H9 (cell line): Measurements from ENCODE around the gene IRF1. TPM values are rescaled to one million over a fixed set of nuclear protein-coding genes. Genes with fewer than 3 reads are reported as not detected.

ENCODE experiments used
- DNase-seq: peaks from one replicate; pipeline ENCODE4 v3.0.0-alpha.2; 2017
- H2AFZ ChIP-seq: one replicate; pipeline ENCODE4 v1.6.1; 2013; ENCODE audit warnings: mild to moderate bottlenecking, low read length, control low read depth, moderate library complexity
- H2AK5ac ChIP-seq: 2 replicates; pipeline ENCODE4 v1.6.1; 2013; ENCODE audit warnings: low read length, control low read depth, mixed read lengths; ENCODE audit not compliant: insufficient read length
- H2BK120ac ChIP-seq: one replicate; pipeline ENCODE4 v1.6.1; 2013; ENCODE audit warnings: low read depth, mild to moderate bottlenecking, low read length, control low read depth, inconsistent platforms; ENCODE audit not compliant: poor library complexity, severe bottlenecking
- H2BK12ac ChIP-seq: 2 replicates; pipeline ENCODE4 v1.6.1; 2013; ENCODE audit warnings: low read length, control low read depth, mixed read lengths, low read depth; ENCODE audit not compliant: insufficient read length
- H2BK15ac ChIP-seq: 2 replicates; pipeline ENCODE4 v1.6.1; 2013; ENCODE audit warnings: low read depth, low read length, control low read depth
- H2BK20ac ChIP-seq: one replicate; pipeline ENCODE4 v1.6.1; 2013; ENCODE audit warnings: low read depth, mild to moderate bottlenecking, low read length, control low read depth, inconsistent platforms; ENCODE audit not compliant: poor library complexity, severe bottlenecking
- H2BK5ac ChIP-seq: 2 replicates; pipeline ENCODE4 v1.6.1; 2013; ENCODE audit warnings: low read length, control low read depth, mixed read lengths; ENCODE audit not compliant: insufficient read length
- H3K14ac ChIP-seq: 2 replicates; pipeline ENCODE4 v1.6.1; 2013; ENCODE audit warnings: low read length, control low read depth; ENCODE audit not compliant: insufficient read depth
- H3K18ac ChIP-seq: 2 replicates; pipeline ENCODE4 v1.6.1; 2013; ENCODE audit warnings: low read depth, mild to moderate bottlenecking, mixed read lengths, low read length, control low read depth; ENCODE audit not compliant: insufficient read length
- H3K23ac ChIP-seq: 2 replicates; pipeline ENCODE4 v1.6.1; 2013; ENCODE audit warnings: low read length, control low read depth, mixed read lengths, low read depth; ENCODE audit not compliant: insufficient read length
- H3K23me2 ChIP-seq: 2 replicates; pipeline ENCODE4 v1.6.1; 2013; ENCODE audit warnings: low read depth, mild to moderate bottlenecking, mixed read lengths, low read length, control low read depth; ENCODE audit not compliant: insufficient read length, poor library complexity, severe bottlenecking
- H3K27ac ChIP-seq: 2 replicates; pipeline ENCODE4 v1.5.1; 2013; ENCODE audit warnings: low read length, control low read depth, mixed read lengths, low read depth; ENCODE audit not compliant: insufficient read length
- H3K27me3 ChIP-seq: 2 replicates; pipeline ENCODE4 v1.6.1; 2013; ENCODE audit warnings: low read length, control low read depth, inconsistent platforms; ENCODE audit not compliant: insufficient read depth
- H3K4ac ChIP-seq: 2 replicates; pipeline ENCODE4 v1.6.1; 2013; ENCODE audit warnings: low read depth, mild to moderate bottlenecking, control low read depth, inconsistent platforms, low read length, moderate library complexity
- H3K4me1 ChIP-seq: 2 replicates; pipeline ENCODE4 v1.6.1; 2013; ENCODE audit warnings: low read length, control low read depth, inconsistent platforms; ENCODE audit not compliant: insufficient read depth
- H3K4me2 ChIP-seq: 2 replicates; pipeline ENCODE4 v1.6.1; 2013; ENCODE audit warnings: low read length, control low read depth, mixed read lengths; ENCODE audit not compliant: insufficient read length, insufficient read depth
- H3K56ac ChIP-seq: 2 replicates; pipeline ENCODE4 v1.6.1; 2013; ENCODE audit warnings: low read depth, mild to moderate bottlenecking, mixed read lengths, low read length, control low read depth; ENCODE audit not compliant: insufficient read length
- H3K79me1 ChIP-seq: 2 replicates; pipeline ENCODE4 v1.6.1; 2013; ENCODE audit warnings: low read depth, mild to moderate bottlenecking, moderate library complexity, low read length, control low read depth, inconsistent platforms; ENCODE audit not compliant: insufficient read depth, poor library complexity, severe bottlenecking
- H3K79me2 ChIP-seq: 2 replicates; pipeline ENCODE4 v1.6.1; 2013; ENCODE audit warnings: low read length, control low read depth, inconsistent platforms; ENCODE audit not compliant: insufficient read depth
- H3K9ac ChIP-seq: 2 replicates; pipeline ENCODE4 v1.6.1; 2013; ENCODE audit warnings: low read length, control low read depth, mixed read lengths; ENCODE audit not compliant: insufficient read length; ENCODE audit errors: extremely low read depth
- H3K9me3 ChIP-seq: one replicate; pipeline ENCODE4 v1.6.1; 2013; ENCODE audit warnings: low read depth, low read length, inconsistent platforms; ENCODE audit not compliant: control insufficient read depth
- H3T11ph ChIP-seq: one replicate; pipeline ENCODE4 v1.6.1; 2013; ENCODE audit warnings: mild to moderate bottlenecking, low read length, control low read depth, inconsistent platforms
- H4K20me1 ChIP-seq: one replicate; pipeline ENCODE4 v1.6.1; 2013; ENCODE audit not compliant: control insufficient read depth, insufficient read length, insufficient read depth
- H4K5ac ChIP-seq: 2 replicates; pipeline ENCODE4 v1.6.1; 2013; ENCODE audit warnings: low read depth, mild to moderate bottlenecking, mixed read lengths, low read length, control low read depth; ENCODE audit not compliant: insufficient read length
- H4K8ac ChIP-seq: replicated peaks from 2 replicates; pipeline ENCODE4 v1.6.1; 2013; ENCODE audit warnings: low read length, control low read depth, mixed read lengths, low read depth; ENCODE audit not compliant: insufficient read length
- H4K91ac ChIP-seq: 2 replicates; pipeline ENCODE4 v1.6.1; 2013; ENCODE audit warnings: low read depth, mild to moderate bottlenecking, moderate library complexity, mixed read lengths, low read length, control low read depth; ENCODE audit not compliant: insufficient read length
- H3K27ac Mint-ChIP-seq, 3 experiments: 2 replicates in 2 of 3; 3 replicates in 1 of 3; pipeline ENCODE4 v1.8.0; 2020 to 2021; ENCODE audit warnings: mixed read lengths in 3 of 3, mild to moderate bottlenecking in 1 of 3, moderate library complexity in 1 of 3
- H3K27me3 Mint-ChIP-seq: 2 replicates; pipeline ENCODE4 v1.8.0; 2021; ENCODE audit warnings: low read depth, mild to moderate bottlenecking, moderate library complexity, mixed read lengths
- H3K36me3 Mint-ChIP-seq, 3 experiments: 2 replicates in 2 of 3; 3 replicates in 1 of 3; pipeline ENCODE4 v1.8.0; 2020 to 2021; ENCODE audit warnings: low read depth in 3 of 3, mixed read lengths in 3 of 3; ENCODE audit not compliant: insufficient read depth in 1 of 3
- H3K4me1 Mint-ChIP-seq, 2 experiments: 2 replicates each; pipeline ENCODE4 v1.8.0; 2020; ENCODE audit warnings: mixed read lengths in 2 of 2
- H3K4me3 Mint-ChIP-seq, 2 experiments: 2 replicates in 1 of 2; 3 replicates in 1 of 2; pipeline ENCODE4 v1.8.0; 2020 to 2021; ENCODE audit warnings: mild to moderate bottlenecking in 2 of 2, mixed read lengths in 2 of 2, moderate library complexity in 1 of 2
- H3K9me3 Mint-ChIP-seq, 2 experiments: 2 replicates in 1 of 2; 3 replicates in 1 of 2; pipeline ENCODE4 v1.8.0; 2020; ENCODE audit warnings: mild to moderate bottlenecking in 2 of 2, mixed read lengths in 2 of 2, moderate library complexity in 1 of 2
- CTCF ChIP-seq: fragments of 200-600 bp; sonication (generic); conservative IDR thresholded peaks from 3 replicates; pipeline ENCODE4 v1.8.0; 2021; ENCODE audit warnings: antibody characterized with exemption, mild to moderate bottlenecking
- WGBS: extraction: QIAGEN DNeasy Blood & Tissue Kit; methylation state at CpG from one replicate; pipeline ENCODE4 v1.1.7; 2013; ENCODE audit warnings: missing lambda C conversion rate, low lambda C conversion rate, mixed read lengths; ENCODE audit not compliant: insufficient read length; ENCODE audit errors: extremely low coverage; 5-methylcytosine and 5-hydroxymethylcytosine counted together
- total RNA-seq: library from RNA; stranded (reverse); gene quantifications from 2 replicates; pipeline ENCODE4 v1.2.1, GENCODE V29; 2021

The IRF1 gene
- total RNA-seq, 1 experiment from 2014 or later: 8.7 TPM

- Histone ChIP-seq H2BK12ac (no peak overlapping the region), H2BK120ac (no peak overlapping the region), H3K4me2 (no peak overlapping the region), H3K14ac (no peak overlapping the region), H2AK5ac (no peak overlapping the region), H4K5ac (no peak overlapping the region), H4K91ac (no peak overlapping the region), H3K23me2 (no peaks in the 10 kb centered on the region), H3K79me2 (no peaks in the 10 kb centered on the region), H3K27ac (no peak overlapping the region), H3K9me3 (no peaks in the 10 kb centered on the region), H2BK5ac (no peak overlapping the region), H3T11ph (no peak overlapping the region), H2AFZ (no peak overlapping the region), H2BK20ac (no peak overlapping the region), H3K4me1 (no peaks in the 10 kb centered on the region), H3K27me3 (no peaks in the 10 kb centered on the region), H3K18ac (no peak overlapping the region), H3K4ac (no peak overlapping the region), H3K56ac (no peak overlapping the region), H2BK15ac (no peak overlapping the region), H3K23ac (no peak overlapping the region), H3K9ac (no peak overlapping the region), H4K20me1 (no peaks in the 10 kb centered on the region), H3K79me1 (no peaks in the 10 kb centered on the region), H4K8ac (no peak overlapping the region)
- Mint-ChIP-seq H3K4me1 (no peaks in the 10 kb centered on the region; a peak in 2 of 4 replicates), H3K4me3 (no peak overlapping the region), H3K9me3 (no peaks in the 10 kb centered on the region), H3K36me3 (no peaks in the 10 kb centered on the region), H3K27me3 (peaks cover 17% of the 10 kb centered on the region), H3K27ac (no peak overlapping the region)
- WGBS: no CpG with 5 or more reads among the region's 4 CpGs
- TF ChIP-seq CTCF: no peak
- no peak for DNase-seq
Measured at GRCh38 chr5:132539716-132540115, 49.1 kb upstream of the IRF1 start.
